GM13977 (cell line): ENCODE measurements around the gene SKIL.
"Not testable (repeated sequence)": the region's sequence is repeated elsewhere in the genome, so short reads cannot be mapped to it uniquely, and the experiment has no call there.

Experiments
- DNase-seq: peaks from one replicate; pipeline ENCODE4 v3.0.0; 2012; ENCODE audit warnings: low spot score
- in situ Hi-C: fragments of 300-500 bp; cut with MboI; formaldehyde crosslinking; loops from one replicate; pipeline ENCODE4 v1.12.0; 2022; ENCODE audit warnings: low sequenced_read_pairs, low pct_unique_long_range_greater_than_20kb, mixed read lengths, inconsistent platforms; ENCODE audit not compliant: unreplicated experiment
- TF ChIP-seq, protein P1 (sequence below): IDR thresholded peaks from 2 replicates; pipeline ENCODE4 v1.5.1; 2012; ENCODE audit warnings: mild to moderate bottlenecking, control low read depth; ENCODE audit not compliant: insufficient read depth; ENCODE audit errors: extremely low read depth, missing control alignments

Gene SKIL

DNA sequence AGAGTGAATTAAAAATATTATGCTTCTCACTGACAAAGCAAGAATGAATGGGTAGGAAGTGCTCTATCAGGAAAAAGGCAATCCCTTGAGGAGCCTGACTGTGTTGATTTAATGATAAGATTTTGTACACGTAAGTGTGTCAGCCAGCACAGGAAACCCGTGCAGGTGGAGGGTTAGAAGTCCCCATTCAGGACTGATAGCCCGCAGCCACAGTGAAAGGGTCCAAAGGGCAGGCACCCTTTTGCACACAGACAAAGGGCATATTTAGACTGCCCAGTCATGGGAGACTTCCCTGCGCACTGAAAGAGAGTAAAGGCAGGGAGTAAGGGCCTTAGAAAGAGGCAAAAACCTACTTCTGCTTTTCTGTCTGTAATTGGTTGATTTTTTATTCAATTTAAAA lies 26.4 kb upstream of the SKIL start:
- TF ChIP-seq, protein P1, sequence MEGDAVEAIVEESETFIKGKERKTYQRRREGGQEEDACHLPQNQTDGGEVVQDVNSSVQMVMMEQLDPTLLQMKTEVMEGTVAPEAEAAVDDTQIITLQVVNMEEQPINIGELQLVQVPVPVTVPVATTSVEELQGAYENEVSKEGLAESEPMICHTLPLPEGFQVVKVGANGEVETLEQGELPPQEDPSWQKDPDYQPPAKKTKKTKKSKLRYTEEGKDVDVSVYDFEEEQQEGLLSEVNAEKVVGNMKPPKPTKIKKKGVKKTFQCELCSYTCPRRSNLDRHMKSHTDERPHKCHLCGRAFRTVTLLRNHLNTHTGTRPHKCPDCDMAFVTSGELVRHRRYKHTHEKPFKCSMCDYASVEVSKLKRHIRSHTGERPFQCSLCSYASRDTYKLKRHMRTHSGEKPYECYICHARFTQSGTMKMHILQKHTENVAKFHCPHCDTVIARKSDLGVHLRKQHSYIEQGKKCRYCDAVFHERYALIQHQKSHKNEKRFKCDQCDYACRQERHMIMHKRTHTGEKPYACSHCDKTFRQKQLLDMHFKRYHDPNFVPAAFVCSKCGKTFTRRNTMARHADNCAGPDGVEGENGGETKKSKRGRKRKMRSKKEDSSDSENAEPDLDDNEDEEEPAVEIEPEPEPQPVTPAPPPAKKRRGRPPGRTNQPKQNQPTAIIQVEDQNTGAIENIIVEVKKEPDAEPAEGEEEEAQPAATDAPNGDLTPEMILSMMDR: no peak
- DNase-seq: no peak

DNA sequence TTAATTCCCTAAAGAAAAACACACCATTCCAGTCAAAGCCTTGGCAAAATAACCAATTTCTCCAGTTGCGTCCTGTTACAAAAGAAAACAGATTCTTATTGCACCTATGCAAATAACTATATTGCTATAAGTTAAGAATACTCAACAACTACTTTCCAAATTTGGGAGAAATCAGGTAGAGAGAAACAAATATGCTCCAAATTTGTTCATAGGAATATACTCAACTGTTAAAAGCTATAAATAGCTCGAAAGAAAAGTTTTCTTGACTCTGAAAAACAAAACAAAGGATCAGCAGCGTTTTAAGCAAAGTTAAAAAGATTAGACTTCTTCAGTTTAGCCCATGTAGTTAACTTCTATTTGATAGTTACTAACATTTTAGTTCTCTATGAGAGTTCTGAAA lies 20.1 kb upstream of the SKIL start:
- no peak for DNase-seq
- TF ChIP-seq, protein P1: no peak
- in situ Hi-C loops: no loop called here

More for the DNA sequence above, 26.4 kb upstream of the SKIL start:
- in situ Hi-C loops: no loop called here

DNA sequence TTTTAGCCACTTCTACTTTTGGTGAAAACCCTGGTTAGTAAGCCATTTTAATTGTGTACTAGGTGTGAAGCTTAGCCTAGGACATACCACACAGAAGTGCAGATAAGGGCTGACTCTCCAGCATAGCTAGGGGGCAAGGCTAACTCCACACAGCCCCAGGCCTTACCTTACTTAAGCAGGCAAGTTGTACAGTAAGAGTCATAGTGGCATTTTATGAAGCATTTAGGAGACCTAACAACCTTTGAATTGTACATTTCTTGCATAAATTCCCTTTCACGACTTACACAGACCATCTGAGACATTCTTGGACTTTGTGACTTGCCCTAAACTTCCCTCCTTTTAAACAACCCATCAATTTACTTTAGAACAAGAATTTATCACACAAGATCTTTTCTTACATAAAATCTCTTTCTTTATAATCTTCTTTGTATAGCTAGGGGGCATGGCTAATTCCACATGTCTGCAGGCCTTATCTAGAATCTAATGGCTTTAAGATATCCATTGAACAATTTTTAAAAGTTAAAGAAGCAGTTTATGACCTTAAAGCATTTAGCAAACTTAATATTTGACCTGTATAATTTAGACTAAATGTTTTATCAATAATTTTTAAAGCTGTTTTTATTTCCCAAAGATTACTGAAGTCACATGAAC lies 18.7 kb upstream of the SKIL start:
- in situ Hi-C loops: no loop called here
- TF ChIP-seq, protein P1: no peak
- no peak for DNase-seq

DNA sequence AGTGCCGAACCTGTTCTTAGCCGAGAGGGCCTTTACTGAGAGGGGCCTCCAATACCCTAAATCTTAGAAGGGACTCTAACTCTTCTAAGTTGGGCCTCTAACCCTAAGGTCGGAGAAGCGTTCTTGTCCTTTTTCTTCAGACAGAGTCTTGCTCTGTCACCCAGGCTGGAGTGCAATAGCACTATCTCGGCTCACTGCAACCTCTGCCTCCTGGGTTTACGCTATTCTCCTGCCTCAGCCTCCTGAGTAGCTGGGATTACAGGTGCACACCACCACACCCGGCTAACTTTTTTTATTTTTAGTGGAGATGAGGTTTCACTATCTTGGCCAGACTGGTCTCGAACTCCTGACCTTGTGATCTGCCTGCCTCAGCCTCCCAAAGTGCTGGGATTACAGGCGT lies 15.2 kb upstream of the SKIL start:
- in situ Hi-C loops: not testable (repeated sequence)

DNA sequence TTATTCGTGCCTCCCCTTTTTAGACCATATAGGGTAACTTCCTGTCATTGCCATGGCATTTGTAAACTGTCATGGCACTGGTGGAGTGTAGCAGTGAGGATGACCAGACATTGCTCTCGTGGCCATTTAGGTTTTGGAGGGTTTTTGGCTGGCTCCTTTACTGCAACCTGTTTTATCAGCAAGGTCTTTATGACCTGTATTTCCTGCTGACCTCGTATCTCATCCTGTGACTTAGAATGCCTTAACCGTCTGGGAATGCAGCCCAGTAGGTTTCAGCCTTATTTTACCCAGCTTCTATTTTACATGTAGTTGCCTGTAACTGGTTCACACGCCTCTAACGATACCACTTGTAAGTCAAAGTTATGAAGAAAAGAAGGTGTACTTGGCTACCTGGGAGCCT lies 13.7 kb upstream of the SKIL start:
- in situ Hi-C loops, DNase-seq: not testable (repeated sequence)

More for the DNA sequence above, 15.2 kb upstream of the SKIL start:
- DNase-seq: not testable (repeated sequence)

DNA sequence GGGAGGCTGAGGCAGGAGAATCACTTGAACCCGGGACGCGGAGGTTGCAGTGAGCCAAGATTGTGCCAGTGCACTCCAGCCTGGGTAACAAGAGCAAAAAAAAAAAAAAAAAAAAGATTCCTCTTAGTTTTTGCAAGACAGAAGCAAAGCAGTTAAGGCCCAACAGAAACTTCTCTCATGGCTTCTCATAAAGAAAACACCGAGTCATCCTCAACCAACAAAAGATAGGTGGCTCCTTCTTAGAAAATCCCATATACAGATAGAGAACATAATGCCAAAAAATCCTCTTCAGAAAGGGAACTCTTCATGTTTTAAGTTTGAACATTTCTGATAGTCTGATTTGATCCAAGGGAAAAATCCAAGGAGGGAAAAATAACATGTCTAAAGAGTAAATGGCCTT lies 12.5 kb upstream of the SKIL start:
- DNase-seq: no peak
- TF ChIP-seq, protein P1: no peak
- in situ Hi-C loops: no loop called here

DNA sequence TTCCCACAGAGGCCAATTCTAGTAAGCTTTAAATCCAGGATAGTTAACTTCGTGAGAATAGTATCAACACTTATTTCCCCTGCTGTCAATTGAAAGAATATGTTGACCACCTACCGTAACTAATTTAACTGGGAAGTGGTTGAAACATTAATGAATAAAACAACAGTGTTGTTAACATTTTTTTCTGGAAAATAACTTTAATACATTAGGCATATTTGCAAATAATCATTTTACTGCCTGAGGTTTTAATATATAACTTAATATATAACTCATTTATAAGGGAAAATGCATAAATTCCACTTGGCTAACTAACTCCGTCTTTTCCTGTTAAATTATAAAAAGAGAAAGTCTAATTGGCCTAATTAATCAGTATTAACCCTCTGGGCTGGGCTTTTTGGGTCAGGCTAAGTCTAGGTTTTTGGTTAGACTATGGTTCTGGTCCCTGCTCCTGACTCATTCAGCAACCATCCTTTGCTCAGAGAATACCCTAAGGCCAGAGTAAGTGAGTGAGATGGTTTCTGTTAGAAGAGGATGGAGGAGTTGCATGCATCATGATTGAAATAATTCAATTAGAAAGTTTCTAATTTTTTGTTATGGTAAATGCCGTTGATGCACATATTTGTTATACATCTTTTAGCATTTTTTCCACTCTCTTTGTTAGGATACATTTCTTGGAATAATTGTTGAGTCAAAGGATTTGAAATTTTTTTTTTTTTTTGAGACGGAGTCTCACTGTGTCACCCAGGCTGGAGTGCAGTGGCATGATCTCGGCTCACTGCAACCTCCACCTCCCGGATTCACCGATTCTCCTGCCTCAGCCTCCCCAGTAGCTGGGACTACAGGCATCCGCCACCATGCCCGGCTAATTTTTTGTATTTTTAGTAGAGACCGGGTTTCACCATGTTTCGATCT lies 10.8 kb upstream of the SKIL start:
- in situ Hi-C loops: no loop called here
- no peak for DNase-seq
- TF ChIP-seq, protein P1: no peak
